Measurements from ENCODE around the gene CLK3. TPM values are rescaled to one million over a fixed set of nuclear protein-coding genes. Genes with fewer than 3 reads are reported as not detected.

The CLK3 gene
- total and polyA plus RNA-seq, 2 of the 8 experiments (the other 6 are each of a cell fraction or from before 2014, with no cell fraction given): 43.5 to 67.3 TPM

GRCh38 chr15:74579001-74579400 is 36.6 kb upstream of the CLK3 start:
- Histone ChIP-seq H3K4me1 (replicated peaks in 1 of 4; ENCODE audit: control insufficient read depth in 3 of 4, insufficient read depth in 4 of 4, low read length in 3 of 4) (no peaks in the 10 kb centered on the region), H2BK120ac (replicated peaks; ENCODE audit: low read depth, low read length) (no peak overlapping the region), H3K9me3 (ENCODE audit: insufficient read depth in 2 of 2, low read depth in 1 of 2, low read length in 1 of 2) (no peaks in the 10 kb centered on the region), H3K23ac (ENCODE audit: insufficient read length) (no peak overlapping the region), H3K79me1 (ENCODE audit: low read depth, low read length) (no peaks in the 10 kb centered on the region; the same call in 1 of the 2 replicates), H3K79me2 (ENCODE audit: control insufficient read depth in 1 of 2, insufficient read depth in 2 of 2, low read length in 2 of 2) (peaks cover 0 to 10% of the 10 kb centered on the region in 2 experiments; a peak in 2 of 4 replicates), H3K4me2 (ENCODE audit: insufficient read depth in 1 of 2, low read depth in 2 of 2, low read length in 2 of 2) (no peak overlapping the region), H2BK20ac (ENCODE audit: low read length) (no peak overlapping the region), H3K23me2 (ENCODE audit: low read depth, low read length) (no peaks in the 10 kb centered on the region), H4K91ac (replicated peaks; ENCODE audit: insufficient read length, low read length) (no peak overlapping the region), H3K9ac (replicated peaks in 1 of 4; ENCODE audit: extremely low read depth in 1 of 4, low read depth in 3 of 4, low read length in 3 of 4) (no peak overlapping the region), H2BK15ac (ENCODE audit: low read length) (no peak overlapping the region), H2AFZ (ENCODE audit: low read length) (no peak overlapping the region), H3K36me3 (ENCODE audit: control insufficient read depth in 2 of 4, insufficient read depth in 4 of 4, low read length in 3 of 4) (peaks cover 16 to 55% (median 29%) of the 10 kb centered on the region in 4 experiments), H3K18ac (ENCODE audit: extremely low read depth, low read length) (no peak overlapping the region), H2BK5ac (ENCODE audit: low read depth, low read length) (no peak overlapping the region), H2BK12ac (ENCODE audit: low read depth, low read length) (no peak overlapping the region), H3K14ac (ENCODE audit: insufficient read length) (no peak overlapping the region), H2AK5ac (ENCODE audit: low read depth, low read length) (no peak overlapping the region), H3K4me3 (ENCODE audit: extremely low read depth in 1 of 4, insufficient read depth in 2 of 4, low read depth in 3 of 4, low read length in 4 of 4) (no peak overlapping the region), H4K20me1 (replicated peaks in 1 of 2; ENCODE audit: control insufficient read depth in 1 of 2, insufficient read depth in 2 of 2, low read length in 2 of 2) (peaks cover 2 to 9% of the 10 kb centered on the region in 2 experiments), H3K27ac (ENCODE audit: low read depth, low read length) (no peak overlapping the region), H4K8ac (ENCODE audit: extremely low read depth, insufficient read depth, low read length) (peak overlapping the region; percentile 28; the same call in 1 of the 2 replicates), H3K27me3 (replicated peaks in 1 of 4; ENCODE audit: control insufficient read depth in 3 of 4, extremely low read depth in 1 of 4, insufficient read depth in 3 of 4, low read length in 3 of 4) (no peaks in the 10 kb centered on the region), H3K4ac (replicated peaks; ENCODE audit: insufficient read length, low read depth, low read length) (no peak overlapping the region), H4K5ac (ENCODE audit: insufficient read length, low read depth, low read length) (no peak overlapping the region), H3K56ac (replicated peaks; ENCODE audit: insufficient read length, low read depth, low read length) (peak overlapping the region; percentile 46)
- no peak for DNase-seq (ENCODE audit: low read depth in 1 of 2, low spot score in 2 of 2)
- TF ChIP-seq FOSL1 (IDR thresholded peaks at IDR 0.05; ENCODE audit: insufficient read depth, low read depth, low read length) (no peak), BCL11A (IDR thresholded peaks at IDR 0.05; ENCODE audit: low read depth in 2 of 2, low read length in 2 of 2) (no peak), TBP (IDR thresholded peaks at IDR 0.05; ENCODE audit: low read depth, low read length) (no peak), HDAC6 (IDR thresholded peaks at IDR 0.05; ENCODE audit: low read depth, low read length) (no peak), MAFK (IDR thresholded peaks at IDR 0.05; ENCODE audit: low read depth, low read length) (no peak), CHD1 (IDR thresholded peaks at IDR 0.05; ENCODE audit: low read depth, low read length) (no peak), SP1 (IDR thresholded peaks at IDR 0.05; ENCODE audit: low read depth, low read length) (no peak)
- no peak for FAIRE-seq
- POLR2A ChIA-PET (ENCODE audit: partially characterized antibody): interaction anchor here (0.9 to 2.0 kb wide), 3 partner anchors 19 to 33 kb away, joined by 3 to 7 read pairs (median 6); no protein-coding TSS in a partner anchor
- CTCF ChIA-PET (ENCODE audit: partially characterized antibody): interaction anchor here (1.0 to 1.5 kb wide), 7 partner anchors 8 to 90 kb away, joined by 3 to 7 read pairs (median 3); no protein-coding TSS in a partner anchor
- WGBS, 2 experiments (ENCODE audit: extremely low coverage in 1 of 2, insufficient coverage in 1 of 2, insufficient read length in 1 of 2, insufficient replicate concordance in 2 of 2, low coverage in 1 of 2, low lambda C conversion rate in 2 of 2, missing lambda C conversion rate in 1 of 2): 90% methylated on average over 9 of the region's 9 CpGs; no CpG with 5 or more reads in 1 of the 2 experiments

All from H1 (cell line).